Natural killer cell treated with Interleukin-12 subunit alpha and Interleukin-12 subunit beta and Interleukin-15 and Interleukin-18, amount 100 ng/mL, for 72 hours (primary cell): ENCODE measurements around the gene PCDHGA10. TPM values are rescaled to one million over a fixed set of nuclear protein-coding genes. Genes with fewer than 3 reads are reported as not detected.
A peak's percentile ranks its signal among the peaks of the same experiment; 100 is the strongest.
"Not testable (repeated sequence)": the region's sequence is repeated elsewhere in the genome, so short reads cannot be mapped to it uniquely, and the experiment has no call there.

Experiments used
- ATAC-seq, 2 donors: fragments of 150-1000 bp; cut with Tn5 transposase in 1 of 2; sonication (Bioruptor Pico), chemical (Tn5 transposase) in 1 of 2; 2 replicates each; pipeline ENCODE4 v1.10.0; 2021
- DNase-seq: peaks from one replicate; pipeline ENCODE4 v3.0.0; 2022; ENCODE audit warnings: low spot score
- H3K27ac Mint-ChIP-seq, 2 donors: 1 replicate in 1 of 2; 2 replicates in 1 of 2; pipeline ENCODE4 v1.8.0; 2022; ENCODE audit warnings: mixed read lengths in 2 of 2, mild to moderate bottlenecking in 1 of 2, moderate library complexity in 1 of 2
- H3K27me3 Mint-ChIP-seq, 2 donors: 1 replicate in 1 of 2; 2 replicates in 1 of 2; pipeline ENCODE4 v1.8.0; 2022; ENCODE audit warnings: mixed read lengths in 2 of 2
- H3K36me3 Mint-ChIP-seq: one replicate; pipeline ENCODE4 v1.8.0; 2022; ENCODE audit warnings: mixed read lengths
- H3K4me1 Mint-ChIP-seq, 2 donors: 1 replicate in 1 of 2; 2 replicates in 1 of 2; pipeline ENCODE4 v1.8.0; 2022; ENCODE audit warnings: low read depth in 2 of 2, mixed read lengths in 2 of 2, mild to moderate bottlenecking in 1 of 2
- H3K4me3 Mint-ChIP-seq: one replicate; pipeline ENCODE4 v1.8.0; 2022; ENCODE audit warnings: mixed read lengths
- H3K9me3 Mint-ChIP-seq: 2 replicates; pipeline ENCODE4 v1.8.0; 2022; ENCODE audit warnings: mixed read lengths
- total RNA-seq, 2 donors: library from RNA; stranded (reverse); gene quantifications; one replicate each; pipeline ENCODE4 v1.2.3, GENCODE V29; 2022

Gene PCDHGA10
- 1 to 10 TPM in 1 of 2 donors, under 1 TPM in 1; 0.67 to 1.2 TPM for total RNA-seq

DNA sequence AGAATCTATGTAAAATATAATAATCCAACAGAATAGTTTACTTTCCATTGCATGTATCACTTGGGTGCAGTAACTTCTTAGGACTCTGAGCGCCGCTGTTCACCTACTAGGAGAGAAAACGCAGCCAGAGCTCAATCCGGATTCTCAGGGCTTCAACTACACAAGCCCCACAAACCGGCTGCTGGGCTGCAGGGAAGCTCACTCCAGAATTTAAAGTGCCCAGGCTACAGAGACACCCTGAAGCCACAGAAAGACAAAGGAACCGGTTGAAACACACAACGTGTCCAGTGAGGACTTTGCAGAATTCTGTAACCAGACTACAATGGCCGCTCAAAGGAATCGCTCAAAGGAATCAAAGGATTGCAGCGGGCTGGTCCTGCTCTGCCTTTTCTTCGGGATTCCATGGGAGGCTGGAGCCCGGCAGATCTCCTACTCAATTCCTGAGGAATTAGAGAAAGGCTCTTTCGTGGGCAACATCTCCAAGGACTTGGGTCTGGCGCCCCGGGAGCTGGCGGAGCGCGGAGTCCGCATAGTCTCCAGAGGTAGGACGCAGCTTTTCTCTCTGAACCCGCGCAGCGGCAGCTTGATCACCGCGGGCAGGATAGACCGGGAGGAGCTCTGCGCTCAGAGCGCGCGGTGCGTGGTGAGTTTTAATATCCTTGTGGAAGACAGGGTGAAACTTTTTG lies at the start of gene PCDHGA10:
Gene PCDHGA10 (plus strand): TSS at position 134 of the 686 bp plus-strand sequence. CDS start 189 bp downstream, at position 323.
- peak; percentile 74 to 75 for ATAC-seq

DNA sequence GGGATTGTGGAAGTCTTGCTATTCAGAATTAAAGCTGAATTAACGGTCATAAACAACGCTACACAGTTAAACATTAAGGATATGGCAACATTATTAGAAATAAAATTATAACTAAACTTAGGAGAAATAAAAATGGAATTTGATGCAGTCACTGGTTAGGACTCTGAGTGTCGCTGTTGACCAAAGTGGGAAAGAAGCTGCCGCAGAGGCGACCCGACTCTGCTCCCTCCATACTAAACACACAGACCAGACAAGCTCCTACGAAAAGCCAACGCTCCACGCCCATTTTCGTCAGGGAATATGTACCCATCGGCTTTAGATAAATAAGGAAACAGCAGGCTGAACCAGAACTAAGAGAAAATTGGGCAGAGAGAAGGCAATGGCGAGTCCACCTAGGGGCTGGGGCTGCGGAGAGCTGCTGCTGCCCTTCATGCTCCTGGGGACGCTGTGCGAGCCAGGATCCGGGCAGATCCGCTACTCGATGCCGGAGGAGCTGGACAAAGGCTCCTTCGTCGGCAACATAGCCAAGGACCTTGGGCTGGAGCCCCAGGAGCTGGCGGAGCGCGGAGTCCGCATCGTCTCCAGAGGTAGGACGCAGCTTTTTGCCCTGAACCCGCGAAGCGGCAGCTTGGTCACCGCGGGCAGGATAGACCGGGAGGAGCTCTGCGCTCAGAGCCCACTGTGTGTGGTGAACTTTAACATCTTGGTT lies 48.7 kb upstream of the PCDHGA10 start, which contains the start of gene PCDHGA5:
Gene PCDHGA5 (plus strand): TSS at position 211 of the 709 bp plus-strand sequence. CDS start 169 bp downstream, at position 380.
- H3K9me3 Mint-ChIP-seq: peaks cover 10% of the 10 kb centered on the region

More for the DNA sequence above, at the start of gene PCDHGA10:
- Mint-ChIP-seq H3K4me3 (peak within 1 kb of the TSS; percentile 92), H3K9me3 (peaks cover 2% of the 10 kb centered on the region), H3K36me3 (peaks cover 39% of the 10 kb centered on the region), H3K27me3 (peaks cover 26 to 62% of the 10 kb centered on the region in 2 donors), H3K4me1 (peaks cover 31 to 41% of the 10 kb centered on the region in 2 donors), H3K27ac (peak within 1 kb of the TSS; percentile 34 to 58)
- DNase-seq: no peak

DNA sequence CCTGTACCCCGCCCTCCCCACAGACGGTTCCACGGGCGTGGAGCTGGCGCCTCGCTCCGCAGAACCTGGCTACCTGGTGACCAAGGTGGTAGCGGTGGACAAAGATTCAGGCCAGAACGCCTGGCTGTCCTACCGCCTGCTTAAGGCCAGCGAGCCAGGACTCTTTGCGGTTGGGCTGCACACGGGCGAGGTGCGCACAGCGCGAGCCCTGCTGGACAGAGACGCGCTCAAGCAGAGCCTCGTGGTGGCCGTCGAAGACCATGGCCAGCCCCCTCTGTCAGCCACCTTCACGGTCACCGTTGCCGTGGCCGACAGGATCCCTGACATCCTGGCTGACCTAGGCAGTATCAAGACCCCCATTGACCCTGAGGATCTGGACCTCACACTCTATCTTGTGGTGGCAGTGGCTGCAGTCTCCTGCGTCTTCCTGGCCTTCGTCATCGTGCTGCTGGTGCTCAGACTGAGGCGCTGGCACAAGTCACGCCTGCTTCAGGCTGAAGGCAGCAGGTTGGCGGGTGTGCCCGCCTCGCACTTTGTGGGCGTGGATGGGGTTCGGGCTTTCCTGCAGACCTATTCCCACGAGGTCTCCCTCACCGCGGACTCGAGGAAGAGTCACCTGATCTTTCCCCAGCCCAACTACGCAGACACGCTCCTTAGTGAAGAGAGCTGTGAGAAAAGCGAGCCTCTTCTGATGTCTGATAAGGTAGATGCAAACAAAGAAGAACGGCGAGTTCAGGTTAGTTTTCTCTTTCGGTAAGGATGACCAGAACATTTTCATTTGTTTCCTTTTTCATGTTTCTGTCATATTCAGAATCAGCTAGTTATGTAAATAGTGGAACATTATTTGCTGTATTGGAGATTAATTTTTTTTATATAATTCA lies 46.5 kb upstream of the PCDHGA10 start:
- Mint-ChIP-seq H3K36me3 (peaks cover 24% of the 10 kb centered on the region), H3K4me1 (peaks cover 3 to 4% of the 10 kb centered on the region in 2 donors), H3K9me3 (peaks cover 6% of the 10 kb centered on the region), H3K27ac (no peak overlapping the region), H3K27me3 (peaks cover 57 to 78% of the 10 kb centered on the region in 2 donors), H3K4me3 (no peak overlapping the region)
- DNase-seq (no peak), ATAC-seq (no peak)

More for the DNA sequence above, 48.7 kb upstream of the PCDHGA10 start, which contains the start of gene PCDHGA5:
- H3K4me3 Mint-ChIP-seq: no peak within 1 kb of the TSS
- ATAC-seq (no peak), DNase-seq (no peak)
- peak within 1 kb of the TSS in 1 of 2 donors; percentile 47 for H3K27ac Mint-ChIP-seq
- H3K4me1 Mint-ChIP-seq: peaks cover 3 to 5% of the 10 kb centered on the region in 2 donors
- H3K36me3 Mint-ChIP-seq: peaks cover 34% of the 10 kb centered on the region
- peaks cover 55 to 75% of the 10 kb centered on the region in 2 donors for H3K27me3 Mint-ChIP-seq

GRCh38 chr5:141369994-141370848 lies 42.6 kb upstream of the PCDHGA10 start, which contains the start of gene PCDHGB3:
PCDHGB3 (plus strand) TSS chr5:141370242; CDS start chr5:141370395, 153 bp downstream.
- Mint-ChIP-seq H3K27me3 (peaks cover 47 to 63% of the 10 kb centered on the region in 2 donors), H3K4me3 (peak within 1 kb of the TSS; percentile 80), H3K27ac (no peak within 1 kb of the TSS), H3K36me3 (peaks cover 18% of the 10 kb centered on the region), H3K4me1 (peaks cover 4 to 8% of the 10 kb centered on the region in 2 donors), H3K9me3 (peaks cover 6% of the 10 kb centered on the region)
- ATAC-seq (peak in 1 of 2 donors; percentile 44), DNase-seq (no peak)

- Mint-ChIP-seq H3K27ac (no peak overlapping the region), H3K27me3 (peaks cover 44 to 49% of the 10 kb centered on the region in 2 donors), H3K9me3 (peaks cover 6% of the 10 kb centered on the region), H3K36me3 (peaks cover 17% of the 10 kb centered on the region), H3K4me3 (no peak overlapping the region), H3K4me1 (peaks cover 4 to 8% of the 10 kb centered on the region in 2 donors)
- ATAC-seq (no peak), DNase-seq (no peak)
Measured at GRCh38 chr5:141371572-141372475, 41.0 kb upstream of the PCDHGA10 start.

GRCh38 chr5:141373673-141374317 lies 39.0 kb upstream of the PCDHGA10 start, which contains the start of gene PCDHGA6:
PCDHGA6 (plus strand) TSS chr5:141373891; CDS start chr5:141374084, 193 bp downstream.
- H3K27me3 Mint-ChIP-seq: peaks cover 45 to 47% of the 10 kb centered on the region in 2 donors
- H3K27ac Mint-ChIP-seq: no peak within 1 kb of the TSS
- ATAC-seq: no peak
- peaks cover 4 to 8% of the 10 kb centered on the region in 2 donors for H3K4me1 Mint-ChIP-seq
- peaks cover 17% of the 10 kb centered on the region for H3K36me3 Mint-ChIP-seq
- peaks cover 6% of the 10 kb centered on the region for H3K9me3 Mint-ChIP-seq
- H3K4me3 Mint-ChIP-seq: peak within 1 kb of the TSS; percentile 33
- DNase-seq: no peak

GRCh38 chr5:141374627-141375026 lies 38.2 kb upstream of the PCDHGA10 start:
- DNase-seq (no peak), ATAC-seq (no peak)
- Mint-ChIP-seq H3K9me3 (peaks cover 6% of the 10 kb centered on the region), H3K36me3 (peaks cover 17% of the 10 kb centered on the region), H3K27me3 (peaks cover 41 to 44% of the 10 kb centered on the region in 2 donors), H3K27ac (no peak overlapping the region), H3K4me1 (peaks cover 4 to 8% of the 10 kb centered on the region in 2 donors), H3K4me3 (no peak overlapping the region)

DNA sequence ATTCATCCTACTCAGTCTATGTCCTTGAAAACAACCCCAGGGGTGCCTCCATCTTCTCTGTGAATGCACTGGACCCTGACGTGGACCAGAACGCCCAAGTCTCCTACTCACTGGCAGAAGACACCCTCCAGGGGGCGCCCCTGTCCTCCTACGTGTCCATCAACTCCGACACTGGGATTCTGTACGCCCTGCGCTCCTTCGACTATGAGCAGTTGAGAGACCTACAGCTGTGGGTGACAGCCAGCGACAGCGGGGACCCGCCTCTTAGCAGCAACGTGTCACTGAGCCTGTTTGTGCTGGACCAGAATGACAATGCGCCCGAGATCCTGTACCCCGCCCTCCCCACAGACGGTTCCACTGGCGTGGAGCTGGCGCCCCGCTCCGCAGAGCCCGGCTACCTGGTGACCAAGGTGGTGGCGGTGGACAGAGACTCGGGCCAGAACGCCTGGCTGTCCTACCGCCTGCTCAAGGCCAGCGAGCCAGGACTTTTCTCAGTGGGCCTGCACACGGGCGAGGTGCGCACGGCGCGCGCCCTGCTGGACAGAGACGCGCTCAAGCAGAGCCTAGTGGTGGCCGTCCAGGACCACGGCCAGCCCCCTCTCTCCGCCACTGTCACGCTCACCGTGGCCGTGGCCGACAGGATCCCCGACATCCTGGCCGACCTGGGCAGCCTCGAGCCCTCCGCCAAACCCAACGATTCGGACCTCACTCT lies 37.2 kb upstream of the PCDHGA10 start:
- not testable (repeated sequence) for DNase-seq, H3K4me1 Mint-ChIP-seq
- H3K27me3 Mint-ChIP-seq: peaks cover 38 to 41% of the 10 kb centered on the region in 2 donors

GRCh38 chr5:141382469-141383294 lies 30.1 kb upstream of the PCDHGA10 start, which contains the start of gene PCDHGA7:
PCDHGA7 (plus strand) TSS chr5:141382742; CDS start chr5:141382900, 158 bp downstream.
- no peaks in the 10 kb centered on the region for H3K9me3 Mint-ChIP-seq
- H3K27ac Mint-ChIP-seq: no peak within 1 kb of the TSS
- ATAC-seq: peak in 1 of 2 donors; percentile 17
- no peaks in the 10 kb centered on the region for H3K4me1 Mint-ChIP-seq
- no peaks in the 10 kb centered on the region for H3K36me3 Mint-ChIP-seq
- no peak for DNase-seq
- H3K27me3 Mint-ChIP-seq: peaks cover 37 to 59% of the 10 kb centered on the region in 2 donors
- peak within 1 kb of the TSS; percentile 78 for H3K4me3 Mint-ChIP-seq

More for the DNA sequence above, 37.2 kb upstream of the PCDHGA10 start:
- not testable (repeated sequence) for H3K27ac Mint-ChIP-seq, ATAC-seq, H3K9me3 Mint-ChIP-seq, H3K4me3 Mint-ChIP-seq
- H3K36me3 Mint-ChIP-seq: peaks cover 17% of the 10 kb centered on the region

GRCh38 chr5:141383345-141383744 lies 29.4 kb upstream of the PCDHGA10 start:
- Mint-ChIP-seq H3K4me3 (no peak overlapping the region), H3K4me1 (no peaks in the 10 kb centered on the region), H3K9me3 (no peaks in the 10 kb centered on the region), H3K36me3 (peaks cover 2% of the 10 kb centered on the region), H3K27ac (no peak overlapping the region), H3K27me3 (peaks cover 39 to 61% of the 10 kb centered on the region in 2 donors)
- DNase-seq (no peak), ATAC-seq (no peak)
